ENCODE results near the gene CDC16. TPM values are rescaled to one million over a fixed set of nuclear protein-coding genes. Genes with fewer than 3 reads are reported as not detected.
"Not testable (repeated sequence)": the region's sequence is repeated elsewhere in the genome, so short reads cannot be mapped to it uniquely, and the experiment has no call there.

Gene CDC16
- total RNA-seq, 4 donors from 2014 or later = 18.5 to 22.2 (median 20.5) TPM

DNA sequence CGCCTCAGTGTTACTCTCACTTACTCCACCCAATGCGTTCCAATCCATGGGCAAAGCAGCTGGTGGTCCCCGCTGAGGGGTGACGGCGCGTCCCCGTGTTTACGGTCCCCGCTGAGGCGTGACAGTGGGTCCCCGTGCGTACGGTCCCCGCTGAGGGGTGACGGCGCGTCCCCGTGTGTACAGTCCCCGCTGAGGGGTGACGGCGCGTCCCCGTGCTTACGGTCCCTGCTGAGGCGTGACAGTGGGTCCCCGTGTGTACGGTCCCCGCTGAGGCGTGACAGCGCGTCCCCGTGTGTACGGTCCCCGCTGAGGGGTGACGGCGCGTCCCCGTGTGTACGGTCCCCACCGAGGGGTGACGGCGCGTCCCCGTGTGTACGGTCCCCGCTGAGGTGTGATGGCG, 36.1 kb upstream of the CDC16 start:
- in situ Hi-C loops (cut with MboI; ENCODE audit: low sequenced_read_pairs in 4 of 4) = no loop called here
- H3K9me3 ChIP-seq = no peaks in the 10 kb centered on the region
- H3K4me3 ChIP-seq = no peak overlapping the region
- DNase-seq (no peak), ATAC-seq (no peak)
- H3K4me1 ChIP-seq = no peaks in the 10 kb centered on the region
- TF ChIP-seq, protein P1, sequence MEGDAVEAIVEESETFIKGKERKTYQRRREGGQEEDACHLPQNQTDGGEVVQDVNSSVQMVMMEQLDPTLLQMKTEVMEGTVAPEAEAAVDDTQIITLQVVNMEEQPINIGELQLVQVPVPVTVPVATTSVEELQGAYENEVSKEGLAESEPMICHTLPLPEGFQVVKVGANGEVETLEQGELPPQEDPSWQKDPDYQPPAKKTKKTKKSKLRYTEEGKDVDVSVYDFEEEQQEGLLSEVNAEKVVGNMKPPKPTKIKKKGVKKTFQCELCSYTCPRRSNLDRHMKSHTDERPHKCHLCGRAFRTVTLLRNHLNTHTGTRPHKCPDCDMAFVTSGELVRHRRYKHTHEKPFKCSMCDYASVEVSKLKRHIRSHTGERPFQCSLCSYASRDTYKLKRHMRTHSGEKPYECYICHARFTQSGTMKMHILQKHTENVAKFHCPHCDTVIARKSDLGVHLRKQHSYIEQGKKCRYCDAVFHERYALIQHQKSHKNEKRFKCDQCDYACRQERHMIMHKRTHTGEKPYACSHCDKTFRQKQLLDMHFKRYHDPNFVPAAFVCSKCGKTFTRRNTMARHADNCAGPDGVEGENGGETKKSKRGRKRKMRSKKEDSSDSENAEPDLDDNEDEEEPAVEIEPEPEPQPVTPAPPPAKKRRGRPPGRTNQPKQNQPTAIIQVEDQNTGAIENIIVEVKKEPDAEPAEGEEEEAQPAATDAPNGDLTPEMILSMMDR (IDR thresholded peaks at IDR 0.05 in 4 of 5, conservative IDR thresholded peaks at IDR 0.05 in 1 of 5) = no peak
- no peak for TF ChIP-seq POLR2A (IDR thresholded peaks at IDR 0.05)
- peaks cover 0 to 22% (median 8%) of the 10 kb centered on the region in 3 donors for H3K27me3 ChIP-seq
- no peaks in the 10 kb centered on the region for H3K36me3 ChIP-seq
- no peak overlapping the region for H3K27ac ChIP-seq
- intact Hi-C loops (cut with DNase I; ENCODE audit: low total_unique reads) = no loop called here

GRCh38 chr13:114199526-114199925, 35.2 kb upstream of the CDC16 start:
- H3K4me3 ChIP-seq; H3K36me3 ChIP-seq; in situ Hi-C loops (cut with MboI; ENCODE audit: low sequenced_read_pairs in 4 of 4); H3K9me3 ChIP-seq; ATAC-seq; intact Hi-C loops (cut with DNase I; ENCODE audit: low total_unique reads); H3K27ac ChIP-seq; H3K4me1 ChIP-seq; DNase-seq: not testable (repeated sequence)
- H3K27me3 ChIP-seq = peaks cover 0 to 22% (median 8%) of the 10 kb centered on the region in 3 donors

GRCh38 chr13:114199954-114200353, 34.7 kb upstream of the CDC16 start:
- Histone ChIP-seq H3K36me3 (no peaks in the 10 kb centered on the region), H3K27ac (no peak overlapping the region), H3K9me3 (no peaks in the 10 kb centered on the region), H3K4me3 (peak overlapping the region in 1 of 4 donors; percentile 11), H3K4me1 (no peaks in the 10 kb centered on the region), H3K27me3 (peaks cover 0 to 22% (median 8%) of the 10 kb centered on the region in 3 donors)
- DNase-seq (no peak), ATAC-seq (no peak)
- no peak for TF ChIP-seq POLR2A (IDR thresholded peaks at IDR 0.05)
- TF ChIP-seq, protein P1 (IDR thresholded peaks at IDR 0.05 in 4 of 5, conservative IDR thresholded peaks at IDR 0.05 in 1 of 5) = no peak
- intact Hi-C loops (cut with DNase I; ENCODE audit: low total_unique reads) = no loop called here
- in situ Hi-C loops (cut with MboI; ENCODE audit: low sequenced_read_pairs in 4 of 4) = no loop called here

DNA sequence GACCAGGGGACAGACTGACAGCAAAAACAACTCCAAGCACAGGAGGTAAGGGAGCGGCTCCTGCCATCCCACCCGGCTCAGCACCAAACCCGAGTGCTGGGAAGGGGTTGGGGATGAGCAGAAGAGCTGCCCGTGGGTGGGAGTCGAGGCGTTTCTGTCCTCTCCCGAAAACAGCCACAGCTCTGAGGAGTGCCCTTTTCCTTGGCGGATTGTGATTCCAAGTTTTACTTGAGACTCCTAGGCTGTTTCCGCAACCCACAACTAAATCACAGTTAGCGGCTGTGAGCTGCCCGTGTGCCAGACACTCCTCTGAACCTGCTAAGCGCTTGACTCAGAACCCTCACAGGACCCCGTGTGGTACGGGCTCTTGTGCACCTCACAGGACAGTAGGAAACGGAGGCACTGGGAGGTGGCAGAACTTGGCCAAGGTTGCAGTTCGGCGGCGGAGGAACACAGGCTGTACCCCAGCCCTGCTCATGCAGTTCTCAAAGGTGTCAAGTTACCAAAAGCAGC, 34.2 kb upstream of the CDC16 start:
- intact Hi-C loops (cut with DNase I; ENCODE audit: low total_unique reads) = no loop called here
- ATAC-seq = no peak

GRCh38 chr13:114202581-114202980, 32.1 kb upstream of the CDC16 start:
- ATAC-seq = no peak
- in situ Hi-C loops (cut with MboI; ENCODE audit: low sequenced_read_pairs in 4 of 4) = no loop called here

More for the DNA sequence above, 34.2 kb upstream of the CDC16 start:
- TF ChIP-seq, protein P1 (IDR thresholded peaks at IDR 0.05 in 4 of 5, conservative IDR thresholded peaks at IDR 0.05 in 1 of 5) = no peak
- Histone ChIP-seq H3K4me1 (no peaks in the 10 kb centered on the region), H3K36me3 (no peaks in the 10 kb centered on the region), H3K27ac (no peak overlapping the region), H3K4me3 (peak overlapping the region in 1 of 4 donors; percentile 11), H3K27me3 (peaks cover 0 to 22% (median 8%) of the 10 kb centered on the region in 3 donors), H3K9me3 (no peaks in the 10 kb centered on the region)
- in situ Hi-C loops (cut with MboI; ENCODE audit: low sequenced_read_pairs in 4 of 4) = no loop called here
- DNase-seq = no peak

More at GRCh38 chr13:114202581-114202980, 32.1 kb upstream of the CDC16 start:
- no peak for DNase-seq
- no peak overlapping the region for H3K4me3 ChIP-seq
- H3K4me1 ChIP-seq = no peaks in the 10 kb centered on the region
- H3K36me3 ChIP-seq = no peaks in the 10 kb centered on the region
- no peaks in the 10 kb centered on the region for H3K9me3 ChIP-seq
- no peak overlapping the region for H3K27ac ChIP-seq
- intact Hi-C loops (cut with DNase I; ENCODE audit: low total_unique reads) = no loop called here
- peaks cover 0 to 22% (median 8%) of the 10 kb centered on the region in 3 donors for H3K27me3 ChIP-seq
- no peak for TF ChIP-seq POLR2A (IDR thresholded peaks at IDR 0.05)
- TF ChIP-seq, protein P1 (IDR thresholded peaks at IDR 0.05 in 4 of 5, conservative IDR thresholded peaks at IDR 0.05 in 1 of 5) = no peak

All from gastrocnemius medialis (tissue), 4 donors.